ENCODE data around the gene ARRDC3.
A peak's percentile ranks its signal among the peaks of the same experiment; 100 is the strongest.
"Not testable (repeated sequence)": the region's sequence is repeated elsewhere in the genome, so short reads cannot be mapped to it uniquely, and the experiment has no call there.

Gene ARRDC3

GRCh38 chr5:91361055-91361701, 21.9 kb downstream of the ARRDC3 start:
- TF ChIP-seq POLR2A (IDR thresholded peaks at IDR 0.05; ENCODE audit: extremely low read depth, insufficient read length) = no peak
- no peak for TF ChIP-seq CTCF (IDR thresholded peaks at IDR 0.05; ENCODE audit: low read depth, low read length)
- no peak for TF ChIP-seq MYC (IDR thresholded peaks at IDR 0.05; ENCODE audit: low read depth, low read length)
- TF ChIP-seq MAX (IDR thresholded peaks at IDR 0.05; ENCODE audit: low read depth, low read length) = no peak
- peak; percentile 30 for DNase-seq (ENCODE audit: low read depth)
- no peak overlapping the region for H3K4me3 ChIP-seq (ENCODE audit: low read depth, low read length)

GRCh38 chr5:91359962-91360609, 23.0 kb downstream of the ARRDC3 start:
- no peak for TF ChIP-seq MAX (IDR thresholded peaks at IDR 0.05; ENCODE audit: low read depth, low read length)
- no peak for TF ChIP-seq POLR2A (IDR thresholded peaks at IDR 0.05; ENCODE audit: extremely low read depth, insufficient read length)
- TF ChIP-seq MYC (IDR thresholded peaks at IDR 0.05; ENCODE audit: low read depth, low read length) = no peak
- no peak for TF ChIP-seq CTCF (IDR thresholded peaks at IDR 0.05; ENCODE audit: low read depth, low read length)
- H3K4me3 ChIP-seq (ENCODE audit: low read depth, low read length) = no peak overlapping the region
- peak; percentile 58 for DNase-seq (ENCODE audit: low read depth)

- no peak for TF ChIP-seq MAX (IDR thresholded peaks at IDR 0.05; ENCODE audit: low read depth, low read length)
These were observed 25.3 kb downstream of the ARRDC3 start for GRCh38 chr5:91357806-91358205.

GRCh38 chr5:91357012-91357634, 26.0 kb downstream of the ARRDC3 start:
- no peak overlapping the region for H3K4me3 ChIP-seq (ENCODE audit: low read depth, low read length)
- no peak for TF ChIP-seq MAX (IDR thresholded peaks at IDR 0.05; ENCODE audit: low read depth, low read length)
- TF ChIP-seq POLR2A (IDR thresholded peaks at IDR 0.05; ENCODE audit: extremely low read depth, insufficient read length) = no peak
- TF ChIP-seq MYC (IDR thresholded peaks at IDR 0.05; ENCODE audit: low read depth, low read length) = no peak
- TF ChIP-seq CTCF (IDR thresholded peaks at IDR 0.05; ENCODE audit: low read depth, low read length) = no peak
- no peak for DNase-seq (ENCODE audit: low read depth)

More at GRCh38 chr5:91357806-91358205, 25.3 kb downstream of the ARRDC3 start:
- DNase-seq (ENCODE audit: low read depth) = no peak
- H3K4me3 ChIP-seq (ENCODE audit: low read depth, low read length) = no peak overlapping the region

GRCh38 chr5:91354867-91355266, 28.2 kb downstream of the ARRDC3 start:
- H3K4me3 ChIP-seq (ENCODE audit: low read depth, low read length) = not testable (repeated sequence)
- DNase-seq (ENCODE audit: low read depth) = peak; percentile 62
- peak; percentile 62 for TF ChIP-seq MAX (IDR thresholded peaks at IDR 0.05; ENCODE audit: low read depth, low read length)

- DNase-seq (ENCODE audit: low read depth) = no peak
- no peak overlapping the region for H3K4me3 ChIP-seq (ENCODE audit: low read depth, low read length)
- TF ChIP-seq MYC (IDR thresholded peaks at IDR 0.05; ENCODE audit: low read depth, low read length) = no peak
- no peak for TF ChIP-seq MAX (IDR thresholded peaks at IDR 0.05; ENCODE audit: low read depth, low read length)
- TF ChIP-seq CTCF (IDR thresholded peaks at IDR 0.05; ENCODE audit: low read depth, low read length) = no peak
- TF ChIP-seq POLR2A (IDR thresholded peaks at IDR 0.05; ENCODE audit: extremely low read depth, insufficient read length) = no peak
These were observed 30.1 kb downstream of the ARRDC3 start for GRCh38 chr5:91352831-91353695.
